SK-N-SH treated with all-trans-retinoic acid at 6 μM for 48 hours (cell line): Measurements from ENCODE around the gene APIP.

ENCODE experiments used
- ATAC-seq: fragments of 200-7000 bp; cut with Tn5 transposase; 3 replicates; pipeline ENCODE4 v1.9.1; 2020; ENCODE audit warnings: mild to moderate bottlenecking, moderate library complexity
- ARNTL ChIP-seq: fragments of 450-650 bp; formaldehyde crosslinking; IDR thresholded peaks from 2 replicates; pipeline ENCODE4 v1.5.0; 2020; ENCODE audit warnings: low read depth, mild to moderate bottlenecking, moderate library complexity, borderline replicate concordance
- BACH2 ChIP-seq: fragments of 250-450 bp; sonication (Bioruptor Pico); IDR thresholded peaks from 2 replicates; pipeline ENCODE4 v1.9.0; 2021; ENCODE audit warnings: mild to moderate bottlenecking, borderline replicate concordance
- CSDC2 ChIP-seq: fragments of 250-450 bp; sonication (Bioruptor Pico); IDR thresholded peaks from 2 replicates; pipeline ENCODE4 v1.5.0; 2020; ENCODE audit warnings: mild to moderate bottlenecking, moderate library complexity
- ESRRG ChIP-seq: fragments of 250-450 bp; sonication (Bioruptor Pico); IDR thresholded peaks from 2 replicates; pipeline ENCODE4 v1.6.1; 2021; ENCODE audit warnings: mild to moderate bottlenecking
- GLIS3 ChIP-seq: fragments of 250-450 bp; sonication (Bioruptor Pico); IDR thresholded peaks from 2 replicates; pipeline ENCODE4 v1.5.0; 2020; ENCODE audit warnings: mild to moderate bottlenecking, moderate library complexity
- OSR1 ChIP-seq: fragments of 250-450 bp; sonication (Bioruptor Pico); IDR thresholded peaks from 2 replicates; pipeline ENCODE4 v1.8.0; 2022; ENCODE audit warnings: moderate library complexity, mild to moderate bottlenecking, inconsistent platforms
- PATZ1 ChIP-seq: fragments of 250-450 bp; sonication (Bioruptor Pico); IDR thresholded peaks from 2 replicates; pipeline ENCODE4 v1.8.0; 2020; ENCODE audit warnings: mild to moderate bottlenecking, moderate library complexity, borderline replicate concordance
- POU6F1 ChIP-seq: fragments of 250-450 bp; sonication (Bioruptor Pico); IDR thresholded peaks from 2 replicates; pipeline ENCODE4 v1.8.0; 2021; ENCODE audit warnings: low read depth, mild to moderate bottlenecking, moderate library complexity, borderline replicate concordance
- PPARA ChIP-seq: fragments of 250-450 bp; sonication (Bioruptor Pico); IDR thresholded peaks from 2 replicates; pipeline ENCODE4 v1.5.0; 2020; ENCODE audit warnings: mild to moderate bottlenecking, borderline replicate concordance
- RARB ChIP-seq: fragments of 250-450 bp; sonication (Bioruptor Pico); IDR thresholded peaks from 2 replicates; pipeline ENCODE4 v1.8.0; 2021; ENCODE audit warnings: mild to moderate bottlenecking, moderate library complexity
- SNAI2 ChIP-seq: fragments of 250-450 bp; sonication (Bioruptor Pico); IDR thresholded peaks from 2 replicates; pipeline ENCODE4 v1.5.0; 2020; ENCODE audit warnings: mild to moderate bottlenecking, moderate library complexity
- TCF4 ChIP-seq: fragments of 250-450 bp; sonication (Bioruptor Pico); IDR thresholded peaks from 2 replicates; pipeline ENCODE4 v1.8.0; 2021; ENCODE audit warnings: mild to moderate bottlenecking, moderate library complexity, borderline replicate concordance
- TOX ChIP-seq: fragments of 250-450 bp; sonication (Bioruptor Pico); IDR thresholded peaks from 2 replicates; pipeline ENCODE4 v1.8.0; 2021; ENCODE audit warnings: mild to moderate bottlenecking, moderate library complexity, borderline replicate concordance
- TSHZ2 ChIP-seq: fragments of 250-450 bp; sonication (Bioruptor Pico); IDR thresholded peaks from 2 replicates; pipeline ENCODE4 v1.5.0; 2020; ENCODE audit warnings: mild to moderate bottlenecking, moderate library complexity
- ZC3H10 ChIP-seq: fragments of 250-450 bp; sonication (Bioruptor Pico); IDR thresholded peaks from 2 replicates; pipeline ENCODE4 v1.5.1; 2021; ENCODE audit warnings: mild to moderate bottlenecking, moderate library complexity
- ZFP3 ChIP-seq: fragments of 250-450 bp; sonication (Bioruptor Pico); IDR thresholded peaks from 2 replicates; pipeline ENCODE4 v1.5.0; 2020; ENCODE audit warnings: mild to moderate bottlenecking, moderate library complexity
- ZFP30 ChIP-seq: fragments of 450-650 bp; formaldehyde crosslinking; IDR thresholded peaks from 2 replicates; pipeline ENCODE4 v1.5.0; 2022; ENCODE audit warnings: mild to moderate bottlenecking, moderate library complexity
- ZNF565 ChIP-seq: fragments of 450-650 bp; formaldehyde crosslinking; conservative IDR thresholded peaks from 2 replicates; pipeline ENCODE4 v1.5.0; 2020; ENCODE audit warnings: low read depth, mild to moderate bottlenecking, moderate library complexity
- ZNF70 ChIP-seq: fragments of 450-650 bp; formaldehyde crosslinking; IDR thresholded peaks from 2 replicates; pipeline ENCODE4 v1.5.0; 2020; ENCODE audit warnings: mild to moderate bottlenecking, moderate library complexity
- ZNF8 ChIP-seq: fragments of 450-650 bp; formaldehyde crosslinking; IDR thresholded peaks from 2 replicates; pipeline ENCODE4 v1.5.0; 2020; ENCODE audit warnings: mild to moderate bottlenecking, moderate library complexity
- TF ChIP-seq, protein P1 (sequence below): fragments of 250-450 bp; sonication (Bioruptor Pico); IDR thresholded peaks from 2 replicates; pipeline ENCODE4 v1.5.1; 2020; ENCODE audit warnings: low read depth, mild to moderate bottlenecking, moderate library complexity
- TF ChIP-seq, protein P2 (sequence below): fragments of 250-450 bp; sonication (Bioruptor Pico); IDR thresholded peaks from 2 replicates; pipeline ENCODE4 v1.5.1; 2021; ENCODE audit warnings: mild to moderate bottlenecking, moderate library complexity

Gene APIP

GRCh38 chr11:34881900-34882299, 34.3 kb downstream of the APIP start:
- no peak for TF ChIP-seq POU6F1 (CRISPR knock-in tag)
- TF ChIP-seq CSDC2 (CRISPR knock-in tag), result no peak
- no peak for TF ChIP-seq ZNF8
- TF ChIP-seq ARNTL (CRISPR knock-in tag), result no peak
- TF ChIP-seq TOX (CRISPR knock-in tag), result no peak
- TF ChIP-seq, protein P1, sequence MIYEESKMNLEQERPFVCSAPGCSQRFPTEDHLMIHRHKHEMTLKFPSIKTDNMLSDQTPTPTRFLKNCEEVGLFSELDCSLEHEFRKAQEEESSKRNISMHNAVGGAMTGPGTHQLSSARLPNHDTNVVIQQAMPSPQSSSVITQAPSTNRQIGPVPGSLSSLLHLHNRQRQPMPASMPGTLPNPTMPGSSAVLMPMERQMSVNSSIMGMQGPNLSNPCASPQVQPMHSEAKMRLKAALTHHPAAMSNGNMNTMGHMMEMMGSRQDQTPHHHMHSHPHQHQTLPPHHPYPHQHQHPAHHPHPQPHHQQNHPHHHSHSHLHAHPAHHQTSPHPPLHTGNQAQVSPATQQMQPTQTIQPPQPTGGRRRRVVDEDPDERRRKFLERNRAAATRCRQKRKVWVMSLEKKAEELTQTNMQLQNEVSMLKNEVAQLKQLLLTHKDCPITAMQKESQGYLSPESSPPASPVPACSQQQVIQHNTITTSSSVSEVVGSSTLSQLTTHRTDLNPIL (CRISPR knock-in tag), result no peak
- no peak for TF ChIP-seq BACH2 (CRISPR knock-in tag)
- no peak for TF ChIP-seq ZNF565 (CRISPR knock-in tag)
- no peak for TF ChIP-seq ZC3H10 (CRISPR knock-in tag)
- TF ChIP-seq ESRRG (CRISPR knock-in tag), result no peak
- no peak for TF ChIP-seq GLIS3 (CRISPR knock-in tag)
- TF ChIP-seq PATZ1, result no peak
- no peak for TF ChIP-seq ZFP30 (CRISPR knock-in tag)
- no peak for TF ChIP-seq OSR1 (CRISPR knock-in tag)
- no peak for TF ChIP-seq RARB
- TF ChIP-seq, protein P2, sequence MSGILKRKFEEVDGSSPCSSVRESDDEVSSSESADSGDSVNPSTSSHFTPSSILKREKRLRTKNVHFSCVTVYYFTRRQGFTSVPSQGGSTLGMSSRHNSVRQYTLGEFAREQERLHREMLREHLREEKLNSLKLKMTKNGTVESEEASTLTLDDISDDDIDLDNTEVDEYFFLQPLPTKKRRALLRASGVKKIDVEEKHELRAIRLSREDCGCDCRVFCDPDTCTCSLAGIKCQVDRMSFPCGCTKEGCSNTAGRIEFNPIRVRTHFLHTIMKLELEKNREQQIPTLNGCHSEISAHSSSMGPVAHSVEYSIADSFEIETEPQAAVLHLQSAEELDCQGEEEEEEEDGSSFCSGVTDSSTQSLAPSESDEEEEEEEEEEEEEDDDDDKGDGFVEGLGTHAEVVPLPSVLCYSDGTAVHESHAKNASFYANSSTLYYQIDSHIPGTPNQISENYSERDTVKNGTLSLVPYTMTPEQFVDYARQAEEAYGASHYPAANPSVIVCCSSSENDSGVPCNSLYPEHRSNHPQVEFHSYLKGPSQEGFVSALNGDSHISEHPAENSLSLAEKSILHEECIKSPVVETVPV (CRISPR knock-in tag), result no peak
- no peak for ATAC-seq

DNA sequence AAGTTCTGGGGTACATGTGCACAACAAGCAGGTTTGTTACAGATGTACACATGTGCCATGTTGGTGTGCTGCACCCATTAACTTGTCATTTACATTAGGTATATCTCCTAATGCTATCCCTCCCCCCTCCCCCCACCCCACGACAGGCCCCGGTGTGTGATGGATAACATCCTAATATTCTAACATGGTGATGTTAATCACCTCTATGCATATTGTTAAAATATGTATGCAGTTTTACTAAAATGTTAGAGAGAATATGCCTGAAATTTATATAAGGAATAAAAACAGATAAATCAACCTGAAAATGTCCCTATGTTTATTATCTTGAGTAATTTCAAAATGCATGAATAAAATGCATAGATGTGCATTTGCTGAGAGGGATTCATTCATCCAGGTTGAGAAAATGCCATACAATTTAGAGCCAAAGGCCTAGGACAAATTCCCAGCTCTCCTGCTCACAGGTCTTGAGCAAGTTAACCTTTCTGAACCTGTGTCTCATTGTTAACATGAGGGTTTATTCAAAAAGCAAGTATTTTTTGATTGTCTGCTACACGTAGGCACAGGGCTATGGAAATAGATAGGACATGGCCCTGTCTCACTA, 38.7 kb downstream of the APIP start:
- no peak for TF ChIP-seq PPARA
- TF ChIP-seq, protein P1 (CRISPR knock-in tag), result no peak
- TF ChIP-seq ZFP30 (CRISPR knock-in tag), result no peak
- TF ChIP-seq SNAI2 (CRISPR knock-in tag), result no peak
- TF ChIP-seq TOX (CRISPR knock-in tag), result no peak
- no peak for TF ChIP-seq TCF4 (CRISPR knock-in tag)
- TF ChIP-seq TSHZ2 (CRISPR knock-in tag), result no peak
- no peak for TF ChIP-seq BACH2 (CRISPR knock-in tag)
- no peak for TF ChIP-seq RARB
- TF ChIP-seq ZNF8, result no peak
- no peak for TF ChIP-seq OSR1 (CRISPR knock-in tag)
- TF ChIP-seq ZFP3 (CRISPR knock-in tag), result no peak
- no peak for TF ChIP-seq ARNTL (CRISPR knock-in tag)
- no peak for TF ChIP-seq ZNF70
- TF ChIP-seq CSDC2 (CRISPR knock-in tag), result no peak
- no peak for TF ChIP-seq ESRRG (CRISPR knock-in tag)
- no peak for TF ChIP-seq ZC3H10 (CRISPR knock-in tag)
- TF ChIP-seq POU6F1 (CRISPR knock-in tag), result no peak
- no peak for TF ChIP-seq ZNF565 (CRISPR knock-in tag)
- ATAC-seq, result no peak
